NCI-H2227 treated with DMSO at 0.1 percent for 48 hours (cell line): ENCODE results near the gene TNK1.

Source experiments
- DNase-seq: peaks from one replicate; lab custom pipeline; 2025; lab: John Stamatoyannopoulos, UW

TNK1 gene

DNA sequence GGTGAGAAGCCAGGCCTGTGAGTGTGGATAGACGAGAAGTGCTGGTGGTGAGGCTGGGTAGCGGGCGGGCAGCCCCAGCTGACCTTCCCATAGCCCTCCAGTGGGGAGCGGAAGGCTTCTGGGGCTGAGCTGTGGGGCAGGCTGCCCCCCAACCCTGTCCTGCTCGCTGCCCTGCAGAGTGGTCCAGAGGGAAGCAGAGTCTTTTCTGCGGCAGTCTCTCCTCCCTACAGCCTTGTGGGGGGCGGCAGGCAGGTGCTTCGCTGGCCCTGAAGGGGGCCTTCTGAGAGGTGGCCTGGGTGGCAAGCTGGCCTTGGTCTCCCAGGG, 30.5 kb downstream of the TNK1 start:
- no peak for DNase-seq

DNA sequence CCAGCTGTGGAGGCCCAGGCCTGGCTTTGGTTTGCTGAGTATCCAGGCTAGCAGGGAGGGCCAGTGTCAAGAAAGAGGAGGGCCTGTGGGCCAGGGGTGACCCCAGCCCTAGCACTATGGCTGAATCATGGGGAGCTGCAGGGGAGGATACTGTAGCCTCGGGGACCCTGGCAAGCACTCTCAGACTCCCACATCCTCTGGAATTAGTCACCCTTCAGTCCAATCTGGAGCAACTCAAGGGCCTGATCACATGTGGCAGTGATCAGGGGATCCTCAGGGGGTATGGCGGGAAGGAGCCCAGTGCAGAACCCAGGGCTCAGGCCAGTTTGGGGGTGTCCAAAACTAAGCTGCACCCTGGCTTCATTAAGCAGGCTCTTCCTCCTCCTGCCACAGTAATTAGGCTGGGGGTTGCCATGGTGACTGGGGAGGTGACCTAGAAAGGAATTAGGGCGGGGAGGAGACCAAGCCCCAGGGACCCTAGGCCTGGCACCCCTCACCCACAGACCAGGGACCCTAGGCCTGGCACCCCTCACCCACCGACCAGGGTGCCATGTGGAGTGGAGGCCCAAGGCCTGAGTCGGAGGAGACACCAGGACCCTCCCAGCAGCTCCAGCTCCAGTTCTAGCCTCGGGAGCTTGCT, 32.6 kb downstream of the TNK1 start:
- DNase-seq: no peak

- DNase-seq: no peak
Observed at GRCh38 chr17:7414837-7415236, 33.9 kb downstream of the TNK1 start.

DNA sequence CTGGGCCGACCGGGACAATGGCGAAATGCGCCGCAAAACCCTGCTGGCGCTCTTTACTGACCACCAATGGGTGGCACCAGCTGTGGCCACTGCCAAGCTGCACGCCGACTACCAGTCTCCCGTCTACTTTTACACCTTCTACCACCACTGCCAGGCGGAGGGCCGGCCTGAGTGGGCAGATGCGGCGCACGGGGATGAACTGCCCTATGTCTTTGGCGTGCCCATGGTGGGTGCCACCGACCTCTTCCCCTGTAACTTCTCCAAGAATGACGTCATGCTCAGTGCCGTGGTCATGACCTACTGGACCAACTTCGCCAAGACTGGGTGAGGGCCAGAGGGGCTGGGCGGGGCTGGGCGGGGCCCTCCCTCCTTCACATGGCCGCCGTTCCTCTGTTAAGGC, 34.9 kb downstream of the TNK1 start:
- no peak for DNase-seq

- no peak for DNase-seq
Observed at GRCh38 chr17:7416323-7416722, 35.4 kb downstream of the TNK1 start.

DNA sequence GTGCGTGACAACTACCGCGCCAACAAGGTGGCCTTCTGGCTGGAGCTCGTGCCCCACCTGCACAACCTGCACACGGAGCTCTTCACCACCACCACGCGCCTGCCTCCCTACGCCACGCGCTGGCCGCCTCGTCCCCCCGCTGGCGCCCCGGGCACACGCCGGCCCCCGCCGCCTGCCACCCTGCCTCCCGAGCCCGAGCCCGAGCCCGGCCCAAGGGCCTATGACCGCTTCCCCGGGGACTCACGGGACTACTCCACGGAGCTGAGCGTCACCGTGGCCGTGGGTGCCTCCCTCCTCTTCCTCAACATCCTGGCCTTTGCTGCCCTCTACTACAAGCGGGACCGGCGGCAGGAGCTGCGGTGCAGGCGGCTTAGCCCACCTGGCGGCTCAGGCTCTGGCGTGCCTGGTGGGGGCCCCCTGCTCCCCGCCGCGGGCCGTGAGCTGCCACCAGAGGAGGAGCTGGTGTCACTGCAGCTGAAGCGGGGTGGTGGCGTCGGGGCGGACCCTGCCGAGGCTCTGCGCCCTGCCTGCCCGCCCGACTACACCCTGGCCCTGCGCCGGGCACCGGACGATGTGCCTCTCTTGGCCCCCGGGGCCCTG, 36.3 kb downstream of the TNK1 start:
- DNase-seq: no peak

GRCh38 chr17:7418472-7419152, 37.7 kb downstream of the TNK1 start:
- no peak for DNase-seq

DNA sequence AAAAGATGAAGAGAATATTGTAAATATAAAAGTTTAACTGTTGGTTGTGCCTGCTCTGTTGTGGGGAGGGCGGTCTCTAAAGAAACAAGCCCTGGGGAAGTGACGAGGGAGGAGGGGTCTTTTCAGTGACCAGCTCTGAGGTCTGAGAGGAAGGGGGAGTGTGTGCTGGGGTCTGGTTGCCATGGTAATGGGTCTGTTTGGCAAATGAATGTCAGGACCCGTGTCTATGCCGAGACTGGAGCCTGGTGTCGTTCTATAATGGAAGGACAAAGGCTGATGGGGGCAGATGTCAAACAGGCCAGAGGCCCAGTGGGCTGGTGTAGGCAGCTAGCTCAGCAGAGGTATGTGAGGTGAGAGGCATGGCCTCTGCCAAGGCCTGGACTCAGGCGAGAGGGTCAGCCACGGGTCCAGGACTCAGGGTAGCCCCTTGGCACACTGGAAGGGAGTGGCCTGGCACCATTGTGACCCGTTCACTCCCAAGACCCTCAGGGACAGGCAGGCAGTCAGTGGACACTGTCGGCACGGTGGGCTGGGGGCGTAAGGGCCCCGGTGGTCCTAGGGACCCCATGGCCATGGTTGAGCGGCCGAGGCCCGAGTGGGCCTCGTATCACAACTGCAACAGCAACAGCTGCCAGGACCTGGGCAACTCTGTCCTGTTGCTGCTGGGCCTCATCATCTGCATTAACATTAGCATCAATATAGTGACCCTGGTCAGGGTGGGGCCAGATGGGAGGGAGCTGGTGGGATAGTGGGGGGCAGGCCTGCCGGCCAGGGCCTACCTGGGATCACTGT, 39.1 kb downstream of the TNK1 start, which contains the start of gene SPEM1:
Gene SPEM1 (plus strand): TSS at position 506 of the 792 bp plus-strand sequence. CDS start 61 bp downstream, at position 567.
- no peak for DNase-seq

DNA sequence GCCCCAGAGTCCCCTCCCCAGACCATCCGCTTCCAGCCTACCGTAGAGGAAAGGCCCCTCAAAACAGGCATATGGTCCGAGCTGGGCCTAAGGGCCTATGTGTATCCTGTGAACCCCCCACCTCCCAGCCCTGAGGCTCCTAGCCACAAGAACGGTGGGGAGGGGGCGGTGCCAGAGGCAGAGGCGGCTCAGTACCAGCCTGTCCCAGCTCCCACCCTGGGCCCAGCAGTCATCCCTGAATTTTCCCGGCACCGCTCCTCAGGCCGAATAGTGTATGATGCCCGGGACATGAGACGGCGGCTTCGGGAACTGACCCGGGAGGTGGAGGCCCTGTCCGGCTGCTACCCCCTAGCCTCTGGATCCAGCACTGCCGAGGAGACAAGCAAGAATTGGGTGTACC, 40.3 kb downstream of the TNK1 start:
- no peak for DNase-seq

- DNase-seq: no peak
Observed at GRCh38 chr17:7423679-7424078, 42.8 kb downstream of the TNK1 start.

- DNase-seq: no peak
Observed at GRCh38 chr17:7425316-7425715, 44.4 kb downstream of the TNK1 start, which contains the start of gene SPEM2. Gene SPEM2, plus strand, starts transcription at chr17:7425616. Its CDS starts 73 bp downstream, at chr17:7425689.

- DNase-seq: no peak
Observed at GRCh38 chr17:7425756-7426155, 44.9 kb downstream of the TNK1 start.

- no peak for DNase-seq
Observed at GRCh38 chr17:7426203-7426863, 45.4 kb downstream of the TNK1 start.

GRCh38 chr17:7426896-7427489, 46.1 kb downstream of the TNK1 start:
- DNase-seq: no peak

DNA sequence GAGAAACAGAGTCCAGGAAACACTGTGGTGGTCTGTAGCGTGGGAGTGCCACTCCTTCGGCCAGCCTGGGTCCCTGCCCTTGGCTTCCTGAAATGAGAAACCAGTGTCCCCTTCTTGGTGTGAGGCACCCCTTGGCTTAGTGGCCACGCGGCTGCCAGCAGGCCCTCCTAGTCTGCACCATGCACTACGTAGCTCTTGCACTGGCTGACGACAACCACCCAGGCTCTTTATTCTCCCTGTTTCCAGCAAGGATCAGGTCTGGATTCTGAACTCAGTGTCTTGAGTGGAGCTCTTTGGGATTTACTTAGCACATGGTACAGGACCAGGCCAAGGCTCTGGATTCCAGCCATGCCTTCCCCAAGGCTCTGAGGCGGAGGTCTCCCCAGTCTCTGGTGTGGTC, 46.7 kb downstream of the TNK1 start:
- DNase-seq: no peak

DNA sequence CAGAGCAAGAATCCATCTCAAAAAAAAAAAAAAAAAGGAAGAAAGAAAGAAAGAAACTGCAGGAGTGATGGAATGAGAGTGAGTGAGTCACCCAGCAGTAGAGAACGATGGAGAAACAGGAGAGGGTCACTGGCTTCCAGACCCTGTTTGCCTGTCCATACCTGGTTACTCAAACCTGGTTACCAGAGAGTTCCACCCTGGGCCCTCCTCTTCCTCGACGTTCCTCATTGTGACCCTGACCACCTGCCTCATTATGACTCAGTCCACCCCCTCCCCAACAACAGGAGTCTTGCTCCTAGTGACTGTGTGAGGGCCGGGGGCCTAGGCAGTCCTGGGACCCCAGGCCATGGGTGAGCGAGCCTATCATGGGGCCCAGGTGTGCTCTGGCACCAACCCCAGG, 47.7 kb downstream of the TNK1 start, which contains the start of gene SPEM3:
Gene SPEM3 (plus strand): TSS at position 301 of the 400 bp plus-strand sequence. CDS start 46 bp downstream, at position 347.
- DNase-seq: no peak

GRCh38 chr17:7429722-7430121, 48.8 kb downstream of the TNK1 start:
- no peak for DNase-seq

DNA sequence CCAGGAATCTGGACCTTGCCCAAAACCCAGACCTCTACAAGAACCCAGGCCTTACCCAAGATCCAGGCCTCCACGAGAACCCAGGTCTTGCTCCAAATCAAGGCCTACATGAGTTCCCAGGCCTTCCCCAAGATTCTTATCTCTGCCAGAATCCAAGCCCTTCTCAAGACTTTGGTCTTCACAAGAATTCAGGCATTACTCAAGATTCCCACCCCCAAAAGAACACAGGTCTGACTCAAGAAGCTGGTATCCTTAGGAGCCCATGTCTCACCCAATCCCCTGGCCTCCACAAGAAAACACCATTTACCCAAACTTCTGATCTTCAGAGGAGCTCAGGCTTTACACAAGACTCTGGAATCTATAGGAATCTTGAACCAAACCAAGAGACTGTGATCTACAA, 50.3 kb downstream of the TNK1 start:
- DNase-seq: no peak

GRCh38 chr17:7432296-7432695, 51.4 kb downstream of the TNK1 start:
- DNase-seq: no peak

DNA sequence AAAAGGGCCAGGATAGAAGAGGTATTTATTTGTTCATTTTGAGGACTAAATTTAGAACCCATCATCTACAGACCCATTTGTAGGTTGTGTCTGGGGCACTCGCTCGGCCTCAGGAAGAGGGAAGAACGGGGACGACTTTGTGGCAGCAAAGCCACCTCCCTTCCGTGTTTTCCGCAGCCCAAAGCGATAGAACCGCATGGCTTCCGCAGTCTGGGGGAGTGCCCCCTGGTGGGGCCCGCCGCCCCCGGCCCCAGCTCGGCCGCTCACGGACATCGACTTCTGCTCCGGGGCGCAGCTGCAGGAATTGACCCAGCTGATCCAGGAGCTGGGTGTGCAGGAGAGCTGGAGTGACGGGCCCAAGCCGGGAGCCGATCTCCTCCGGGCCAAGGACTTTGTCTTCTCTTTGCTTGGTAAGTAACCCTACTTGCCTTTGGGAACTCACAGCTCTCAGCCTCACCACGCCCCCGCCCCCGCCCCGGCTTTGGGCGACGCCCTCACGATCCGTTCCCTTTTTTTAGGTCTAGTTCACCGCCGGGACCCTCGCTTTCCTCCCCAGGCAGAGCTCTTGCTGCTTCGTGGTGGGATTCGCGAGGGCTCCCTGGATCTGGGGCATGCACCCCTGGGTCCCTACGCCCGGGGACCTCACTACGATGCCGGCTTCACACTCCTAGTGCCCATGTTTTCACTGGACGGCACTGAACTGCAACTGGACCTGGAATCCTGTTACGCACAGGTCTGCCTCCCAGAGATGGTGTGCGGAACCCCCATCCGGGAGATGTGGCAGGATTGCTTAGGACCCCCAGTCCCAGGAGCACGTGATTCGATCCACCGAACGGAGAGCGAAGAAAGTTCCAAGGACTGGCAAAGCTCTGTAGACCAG, 55.0 kb downstream of the TNK1 start:
- DNase-seq: no peak
